Neutrophil (primary cell): ENCODE results near the gene FAM76A.
"Not testable (repeated sequence)": the region's sequence is repeated elsewhere in the genome, so short reads cannot be mapped to it uniquely, and the experiment has no call there.

Source experiments
- H3K27ac ChIP-seq: fragments of 200-600 bp; sonication (generic); 2 replicates; pipeline ENCODE4 v1.5.1; 2016; ENCODE audit warnings: mild to moderate bottlenecking, moderate library complexity
- H3K27me3 ChIP-seq: fragments of 200-600 bp; sonication (generic); 2 replicates; pipeline ENCODE4 v1.6.0; 2016; ENCODE audit warnings: mild to moderate bottlenecking
- H3K36me3 ChIP-seq: fragments of 200-600 bp; sonication (generic); 2 replicates; pipeline ENCODE4 v1.5.1; 2017
- H3K4me1 ChIP-seq, 2 experiments: fragments of 200-600 bp in 1 of 2; sonication (generic) in 1 of 2; 1 replicate in 1 of 2; 2 replicates in 1 of 2; pipeline versions ENCODE4 v1.5.1 to v1.6.1; 2013 to 2016; ENCODE audit warnings: low read depth in 1 of 2, low read length in 1 of 2, mild to moderate bottlenecking in 1 of 2, moderate library complexity in 1 of 2; ENCODE audit not compliant: control insufficient read depth in 1 of 2, insufficient read depth in 1 of 2
- H3K4me3 ChIP-seq, 2 experiments: fragments of 200-600 bp in 1 of 2; sonication (generic) in 1 of 2; 1 replicate in 1 of 2; 2 replicates in 1 of 2; pipeline ENCODE4 v1.5.1; 2013 to 2016; ENCODE audit warnings: low read depth in 1 of 2, low read length in 1 of 2, mild to moderate bottlenecking in 1 of 2, moderate library complexity in 1 of 2
- H3K9me3 ChIP-seq: fragments of 200-600 bp; sonication (generic); 2 replicates; pipeline ENCODE4 v1.5.1; 2016
- CTCF ChIP-seq: fragments of 200-600 bp; sonication (generic); IDR thresholded peaks from 2 replicates; pipeline ENCODE4 v1.5.1; 2016; ENCODE audit warnings: antibody characterized with exemption

The FAM76A gene

DNA sequence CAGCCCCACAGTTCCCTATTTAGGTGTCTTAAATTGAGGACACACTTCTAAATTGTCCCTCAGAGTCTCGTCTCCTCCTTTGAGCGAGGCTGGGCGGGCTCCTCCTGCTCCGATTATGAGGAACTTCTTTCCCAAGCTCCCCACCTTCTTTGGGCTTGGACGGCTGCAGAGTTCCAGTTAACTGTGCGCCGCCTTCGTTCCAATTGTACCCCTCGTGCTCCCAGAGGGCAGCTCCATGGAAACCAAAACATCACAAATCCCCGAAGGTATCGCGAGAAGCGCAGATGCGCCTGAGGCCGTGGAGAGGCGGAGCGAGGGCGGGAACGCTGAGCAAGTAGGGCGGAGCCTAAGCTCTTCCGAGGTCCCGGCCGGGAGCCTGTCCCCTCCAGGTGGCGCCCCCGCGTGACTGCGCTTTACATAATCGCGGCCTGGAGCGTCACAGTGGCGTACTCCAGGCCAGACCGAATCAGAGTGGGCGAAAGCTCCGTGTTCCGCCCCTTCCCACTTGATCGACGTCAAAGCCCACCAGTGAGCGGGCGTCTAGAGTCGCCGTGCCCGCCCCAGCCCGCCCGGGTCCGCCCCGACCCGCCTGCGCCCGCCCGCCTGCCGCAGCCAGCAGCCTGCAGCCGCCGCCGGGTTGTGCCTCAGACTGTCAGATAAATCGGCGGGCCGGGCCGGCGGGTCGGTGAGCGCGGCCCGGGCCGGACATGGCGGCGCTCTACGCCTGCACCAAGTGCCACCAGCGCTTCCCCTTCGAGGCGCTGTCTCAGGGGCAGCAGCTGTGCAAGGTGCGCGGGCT lies at the start of gene FAM76A:
Gene FAM76A, plus strand, starts transcription at position 588 of the 799 bp plus-strand sequence. Its CDS starts 120 bp downstream, at position 708.
- Histone ChIP-seq H3K9me3 (no peaks in the 10 kb centered on the region), H3K27me3 (no peaks in the 10 kb centered on the region), H3K4me3 (peak within 1 kb of the TSS; percentile 64 to 87), H3K36me3 (no peaks in the 10 kb centered on the region), H3K27ac (peak within 1 kb of the TSS; percentile 90), H3K4me1 (peaks cover 11 to 15% of the 10 kb centered on the region in 2 experiments)
- TF ChIP-seq CTCF = peak; percentile 71

DNA sequence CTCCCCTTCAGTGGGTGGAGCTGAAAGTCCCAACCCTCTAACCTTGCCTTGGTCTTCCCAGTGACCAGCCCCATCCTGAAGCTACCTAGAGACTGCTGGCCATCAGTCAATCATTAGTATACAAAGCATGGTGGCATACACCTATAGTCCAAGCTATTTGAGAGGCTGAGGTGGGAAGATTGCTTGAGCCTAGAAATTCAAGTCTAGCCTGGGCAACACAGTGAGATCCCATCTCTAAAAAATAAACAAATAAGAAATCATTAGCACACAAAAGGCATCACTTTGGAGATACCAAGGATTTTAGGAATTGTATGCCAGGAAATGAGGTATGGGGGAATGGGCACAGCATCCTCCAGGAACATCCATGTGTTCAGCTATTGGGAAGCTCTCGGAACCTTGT lies 49.4 kb upstream of the FAM76A start:
- no peak overlapping the region for H3K27ac ChIP-seq
- no peaks in the 10 kb centered on the region for H3K27me3 ChIP-seq
- peaks cover 13% of the 10 kb centered on the region in 2 experiments for H3K4me1 ChIP-seq
- H3K9me3 ChIP-seq = peaks cover 6% of the 10 kb centered on the region
- TF ChIP-seq CTCF = no peak
- H3K36me3 ChIP-seq = no peaks in the 10 kb centered on the region
- no peak overlapping the region for H3K4me3 ChIP-seq

DNA sequence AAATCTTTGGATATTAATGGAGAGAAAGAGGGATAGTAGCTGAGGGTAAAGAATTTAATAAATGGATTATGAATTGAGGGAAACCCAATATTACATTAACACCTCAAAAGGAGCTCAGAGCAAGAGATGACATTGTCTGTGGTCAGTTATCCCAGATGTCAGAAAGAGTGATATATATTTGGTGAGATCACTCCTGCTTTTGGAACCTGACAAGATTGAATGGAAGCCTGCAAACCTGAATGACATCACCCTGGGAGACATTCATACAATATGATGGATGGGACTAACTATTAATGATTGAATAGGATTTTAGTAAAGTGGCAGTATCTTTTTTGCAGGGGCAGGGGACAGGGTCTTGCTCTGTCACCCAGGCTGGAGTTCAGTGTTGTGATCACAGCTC lies 47.0 kb upstream of the FAM76A start:
- Histone ChIP-seq H3K27me3 (no peaks in the 10 kb centered on the region), H3K36me3 (no peaks in the 10 kb centered on the region), H3K4me1 (no peaks in the 10 kb centered on the region), H3K4me3 (no peak overlapping the region), H3K27ac (no peak overlapping the region), H3K9me3 (peaks cover 6% of the 10 kb centered on the region)
- no peak for TF ChIP-seq CTCF

DNA sequence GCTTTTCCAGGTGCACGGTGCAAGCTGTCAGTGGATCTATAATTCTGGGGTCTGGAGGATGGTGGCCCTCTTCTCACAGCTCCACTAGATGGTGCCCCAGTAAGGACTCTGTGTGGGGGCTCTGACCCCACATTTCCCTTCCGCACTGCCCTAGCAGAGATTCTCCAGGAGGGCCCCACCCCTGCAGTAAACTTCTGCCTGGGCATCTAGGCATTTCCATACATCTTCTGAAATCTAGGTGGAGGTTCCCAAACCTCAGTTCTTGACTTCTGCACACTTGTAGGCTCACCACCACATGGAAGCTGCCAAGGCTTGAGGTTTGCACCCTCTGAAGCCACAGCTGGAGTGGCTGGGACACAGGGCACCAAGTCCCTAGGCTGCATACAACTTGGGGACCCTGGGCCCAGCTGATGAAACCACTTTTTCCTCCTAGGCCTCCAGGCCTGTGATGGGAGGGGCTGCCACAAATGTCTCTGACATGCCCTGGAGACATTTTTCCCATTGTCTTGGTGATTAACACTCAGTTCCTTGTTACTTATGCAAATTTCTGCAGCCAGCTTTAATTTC lies 45.5 kb upstream of the FAM76A start:
- not testable (repeated sequence) for H3K27me3 ChIP-seq, H3K9me3 ChIP-seq, H3K4me1 ChIP-seq, H3K36me3 ChIP-seq, H3K4me3 ChIP-seq, H3K27ac ChIP-seq

DNA sequence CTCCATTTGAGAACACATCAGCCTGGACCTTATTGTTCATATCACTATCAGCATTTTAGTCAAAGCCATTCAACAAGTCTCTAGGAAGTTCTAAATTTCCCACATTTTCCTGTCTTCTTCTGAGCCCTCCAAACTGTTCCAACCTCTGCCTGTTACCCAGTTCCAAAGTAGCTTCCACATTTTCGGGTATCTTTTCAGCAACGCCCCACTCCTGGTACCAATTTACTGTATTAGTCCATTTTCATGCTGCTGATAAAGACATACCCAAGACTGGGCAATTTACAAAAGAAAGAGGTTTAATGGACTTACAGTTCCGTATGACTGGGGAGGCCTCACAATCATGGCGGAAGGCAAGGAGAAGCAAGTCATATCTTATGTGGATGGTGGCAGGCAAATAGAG lies 44.2 kb upstream of the FAM76A start:
- H3K27ac ChIP-seq, H3K9me3 ChIP-seq, H3K36me3 ChIP-seq, H3K4me1 ChIP-seq, H3K27me3 ChIP-seq, H3K4me3 ChIP-seq: not testable (repeated sequence)

DNA sequence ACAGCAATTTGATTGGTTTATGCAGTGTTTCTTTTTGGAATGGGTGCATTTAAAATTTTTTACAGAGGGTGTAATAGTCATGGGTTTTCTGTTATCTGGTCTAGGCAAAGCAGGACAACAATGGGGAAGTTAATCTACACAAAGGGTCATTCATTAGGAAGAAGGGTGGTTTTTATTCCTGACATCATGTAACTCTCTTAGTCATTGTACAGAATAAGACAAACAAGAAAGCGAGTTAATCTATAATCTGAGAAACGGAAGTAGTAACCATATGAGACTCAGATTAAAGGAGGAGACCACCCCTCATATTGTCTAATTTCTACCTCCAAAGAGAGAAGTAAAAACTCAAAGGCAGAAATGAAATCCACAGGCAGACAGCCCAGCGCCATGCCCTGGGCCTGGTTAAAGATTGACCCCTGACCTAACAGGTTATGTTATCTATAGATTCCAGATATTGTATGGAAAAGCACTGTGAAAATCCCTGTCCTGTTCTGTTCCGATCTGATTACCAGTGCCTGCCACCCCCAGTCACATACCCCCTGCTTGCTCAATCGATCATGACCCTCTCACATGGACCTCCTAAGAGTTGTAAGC lies 43.3 kb upstream of the FAM76A start:
- no peaks in the 10 kb centered on the region for H3K36me3 ChIP-seq
- H3K27me3 ChIP-seq = no peaks in the 10 kb centered on the region
- H3K4me1 ChIP-seq = no peaks in the 10 kb centered on the region
- H3K4me3 ChIP-seq = no peak overlapping the region
- TF ChIP-seq CTCF = no peak
- H3K27ac ChIP-seq = no peak overlapping the region
- H3K9me3 ChIP-seq = peaks cover 6% of the 10 kb centered on the region
